ENCODE data around the gene ABLIM1. TPM values are rescaled to one million over a fixed set of nuclear protein-coding genes. Genes with fewer than 3 reads are reported as not detected.

ABLIM1 gene
- total and polyA plus RNA-seq, 10 of the 15 experiments (the other 5 are each of a cell fraction or from before 2014, with no cell fraction given), result 14.2 to 50.5 (median 28.1) TPM

- TF ChIP-seq MTA3 (IDR thresholded peaks at IDR 0.05; ENCODE audit: borderline replicate concordance, low read length) (no peak), HDGF (IDR thresholded peaks at IDR 0.05) (no peak), WRNIP1 (IDR thresholded peaks at IDR 0.05; ENCODE audit: borderline replicate concordance, low read depth, low read length) (no peak), STAT3 (IDR thresholded peaks at IDR 0.05; ENCODE audit: low read depth, low read length) (no peak)
- TF ChIP-seq, protein P1, sequence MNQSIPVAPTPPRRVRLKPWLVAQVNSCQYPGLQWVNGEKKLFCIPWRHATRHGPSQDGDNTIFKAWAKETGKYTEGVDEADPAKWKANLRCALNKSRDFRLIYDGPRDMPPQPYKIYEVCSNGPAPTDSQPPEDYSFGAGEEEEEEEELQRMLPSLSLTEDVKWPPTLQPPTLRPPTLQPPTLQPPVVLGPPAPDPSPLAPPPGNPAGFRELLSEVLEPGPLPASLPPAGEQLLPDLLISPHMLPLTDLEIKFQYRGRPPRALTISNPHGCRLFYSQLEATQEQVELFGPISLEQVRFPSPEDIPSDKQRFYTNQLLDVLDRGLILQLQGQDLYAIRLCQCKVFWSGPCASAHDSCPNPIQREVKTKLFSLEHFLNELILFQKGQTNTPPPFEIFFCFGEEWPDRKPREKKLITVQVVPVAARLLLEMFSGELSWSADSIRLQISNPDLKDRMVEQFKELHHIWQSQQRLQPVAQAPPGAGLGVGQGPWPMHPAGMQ (IDR thresholded peaks at IDR 0.05; ENCODE audit: borderline replicate concordance), result no peak
Observed at GRCh38 chr10:114611617-114612016, 46.5 kb downstream of the ABLIM1 start (continued).

GRCh38 chr10:114609518-114610426 is 48.3 kb downstream of the ABLIM1 start:
- H3K9ac ChIP-seq (ENCODE audit: control insufficient read depth, insufficient read depth, low read length), result no peak overlapping the region
- RAD21 ChIA-PET (ENCODE audit: unreplicated experiment), result no interaction called here
- no peak overlapping the region for H3K4me3 ChIP-seq
- ATAC-seq (no peak), FAIRE-seq (no peak), DNase-seq (ENCODE audit: low read depth, low spot score) (no peak)
- H4K20me1 ChIP-seq (ENCODE audit: control insufficient read depth, insufficient read depth), result no peaks in the 10 kb centered on the region
- H3K9me3 ChIP-seq (replicated peaks; ENCODE audit: control insufficient read depth, insufficient read depth, low read length), result no peaks in the 10 kb centered on the region
- in situ Hi-C loops (cut with MboI), result no loop called here
- intact Hi-C loops (cut with micrococcal nuclease; ENCODE audit: unreplicated experiment), result no loop called here
- no peaks in the 10 kb centered on the region for H3K27me3 ChIP-seq (replicated peaks in 1 of 2; ENCODE audit: control insufficient read depth in 2 of 2, insufficient read depth in 2 of 2, low read length in 1 of 2)
- H3K36me3 ChIP-seq (ENCODE audit: control insufficient read depth in 2 of 2, insufficient read depth in 2 of 2, low read length in 1 of 2), result no peaks in the 10 kb centered on the region
- no peak overlapping the region for H3K27ac ChIP-seq (ENCODE audit: control insufficient read depth, insufficient read depth)
- H3K4me2 ChIP-seq (ENCODE audit: control insufficient read depth, insufficient read depth), result no peak overlapping the region
- H2AFZ ChIP-seq (ENCODE audit: control insufficient read depth, low read depth, low read length), result no peak overlapping the region
- BruUV-seq (replicated peaks), result no TSS peak
- POLR2A ChIA-PET, result no interaction called here
- no peaks in the 10 kb centered on the region for H3K4me1 ChIP-seq (ENCODE audit: control insufficient read depth, insufficient read depth, low read length)
- no peaks in the 10 kb centered on the region for H3K79me2 ChIP-seq (ENCODE audit: control insufficient read depth, insufficient read depth, low read length)
- CTCF ChIA-PET, result no interaction called here
- 43% methylated on average over 8 of the region's 8 CpGs for WGBS (ENCODE audit: insufficient coverage, insufficient replicate concordance, low lambda C conversion rate, missing lambda C conversion rate)
- SMC1A ChIA-PET (ENCODE audit: uncharacterized antibody, unreplicated experiment), result interaction anchor here (1.9 kb wide), 1 partner anchor 306 kb away, joined by 6 read pairs; no protein-coding TSS in a partner anchor
- no peak for TF ChIP-seq NFYA (IDR thresholded peaks at IDR 0.05; ENCODE audit: borderline replicate concordance, low read depth, low read length)
- no peak for TF ChIP-seq E4F1 (IDR thresholded peaks at IDR 0.05; ENCODE audit: borderline replicate concordance, partially characterized antibody)
- TF ChIP-seq RCOR1 (conservative IDR thresholded peaks at IDR 0.05; ENCODE audit: low read depth, low read length), result no peak
- TF ChIP-seq ESRRA (IDR thresholded peaks at IDR 0.05; ENCODE audit: low read length), result no peak
- TF ChIP-seq RAD21 (IDR thresholded peaks at IDR 0.05; ENCODE audit: insufficient read depth, low read depth, low read length), result no peak
- TF ChIP-seq GATAD2B (conservative IDR thresholded peaks at IDR 0.05; ENCODE audit: low read depth), result no peak
- no peak for TF ChIP-seq ZNF384 (IDR thresholded peaks at IDR 0.05; ENCODE audit: borderline replicate concordance, low read depth, low read length)
- no peak for TF ChIP-seq PML (IDR thresholded peaks at IDR 0.05; ENCODE audit: low read length)
- no peak for TF ChIP-seq SMAD5 (IDR thresholded peaks at IDR 0.05; ENCODE audit: low read depth)
- TF ChIP-seq EZH2 (IDR thresholded peaks at IDR 0.05; ENCODE audit: borderline replicate concordance, control insufficient read depth, low read depth, low read length), result no peak
- no peak for TF ChIP-seq EGR1 (IDR thresholded peaks at IDR 0.05; ENCODE audit: borderline replicate concordance in 1 of 2, low read depth in 2 of 2, low read length in 2 of 2)
- no peak for TF ChIP-seq BMI1 (IDR thresholded peaks at IDR 0.05; ENCODE audit: borderline replicate concordance)
- TF ChIP-seq SP1 (IDR thresholded peaks at IDR 0.05; ENCODE audit: low read depth, low read length), result no peak
